IMR-90 (cell line): Measurements from ENCODE around the gene PDXDC1.
"Not testable (repeated sequence)": the region's sequence is repeated elsewhere in the genome, so short reads cannot be mapped to it uniquely, and the experiment has no call there.

Experiments
- POLR2A ChIP-seq: IDR thresholded peaks from 2 replicates; pipeline ENCODE4 v1.6.1; 2012; ENCODE audit warnings: mild to moderate bottlenecking, low read depth, low read length
- RAD21 ChIP-seq: IDR thresholded peaks from 2 replicates; pipeline ENCODE4 v1.6.1; 2012; ENCODE audit warnings: low read length, improper control_type of control experiment
- TF ChIP-seq, protein P1 (sequence below): conservative IDR thresholded peaks from 2 replicates; pipeline ENCODE4 v1.5.1; 2012; ENCODE audit warnings: mild to moderate bottlenecking, low read depth, low read length, improper control_type of control experiment
- TF ChIP-seq, protein P2 (sequence below): fragments of 150-350 bp; IDR thresholded peaks from 2 replicates; pipeline ENCODE4 v1.6.1; 2017; ENCODE audit warnings: mild to moderate bottlenecking, antibody characterized with exemption, low read length, low read depth

DNA sequence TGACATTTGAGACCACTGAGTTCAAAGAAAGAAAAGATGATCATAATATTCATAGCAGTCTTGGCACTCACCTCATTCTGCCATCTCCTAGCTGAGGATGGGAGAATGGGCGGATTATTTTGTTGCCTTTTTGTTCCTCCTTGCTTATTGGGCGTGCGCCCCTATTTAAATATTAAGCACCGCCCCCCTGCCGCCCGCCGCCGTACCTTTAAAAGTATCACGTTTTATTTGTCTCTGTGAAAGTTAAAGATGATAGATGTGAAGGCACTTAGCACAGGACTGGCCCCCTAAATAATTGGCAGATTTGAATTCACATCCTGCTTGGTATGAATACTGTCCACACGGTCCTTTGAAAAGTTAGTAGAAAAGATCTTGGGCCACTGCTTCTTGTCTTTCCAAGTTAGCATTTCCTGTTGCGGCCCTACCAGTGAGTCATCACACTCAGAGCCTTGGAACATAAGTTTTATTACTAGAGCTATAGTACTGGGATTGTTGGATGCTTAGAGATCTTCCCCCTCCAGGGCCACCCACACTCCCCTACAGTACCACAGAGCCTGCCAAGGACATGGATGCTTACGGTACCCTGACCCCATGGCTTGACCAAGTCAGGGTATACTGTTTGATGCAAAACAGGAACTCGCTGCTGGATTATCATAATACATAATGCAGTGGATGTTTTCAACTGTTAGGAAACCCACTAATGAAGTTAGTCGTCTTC is 50.6 kb downstream of the PDXDC1 start:
- not testable (repeated sequence) for TF ChIP-seq POLR2A, RAD21
- TF ChIP-seq, protein P1, sequence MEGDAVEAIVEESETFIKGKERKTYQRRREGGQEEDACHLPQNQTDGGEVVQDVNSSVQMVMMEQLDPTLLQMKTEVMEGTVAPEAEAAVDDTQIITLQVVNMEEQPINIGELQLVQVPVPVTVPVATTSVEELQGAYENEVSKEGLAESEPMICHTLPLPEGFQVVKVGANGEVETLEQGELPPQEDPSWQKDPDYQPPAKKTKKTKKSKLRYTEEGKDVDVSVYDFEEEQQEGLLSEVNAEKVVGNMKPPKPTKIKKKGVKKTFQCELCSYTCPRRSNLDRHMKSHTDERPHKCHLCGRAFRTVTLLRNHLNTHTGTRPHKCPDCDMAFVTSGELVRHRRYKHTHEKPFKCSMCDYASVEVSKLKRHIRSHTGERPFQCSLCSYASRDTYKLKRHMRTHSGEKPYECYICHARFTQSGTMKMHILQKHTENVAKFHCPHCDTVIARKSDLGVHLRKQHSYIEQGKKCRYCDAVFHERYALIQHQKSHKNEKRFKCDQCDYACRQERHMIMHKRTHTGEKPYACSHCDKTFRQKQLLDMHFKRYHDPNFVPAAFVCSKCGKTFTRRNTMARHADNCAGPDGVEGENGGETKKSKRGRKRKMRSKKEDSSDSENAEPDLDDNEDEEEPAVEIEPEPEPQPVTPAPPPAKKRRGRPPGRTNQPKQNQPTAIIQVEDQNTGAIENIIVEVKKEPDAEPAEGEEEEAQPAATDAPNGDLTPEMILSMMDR, result not testable (repeated sequence)
- TF ChIP-seq, protein P2, sequence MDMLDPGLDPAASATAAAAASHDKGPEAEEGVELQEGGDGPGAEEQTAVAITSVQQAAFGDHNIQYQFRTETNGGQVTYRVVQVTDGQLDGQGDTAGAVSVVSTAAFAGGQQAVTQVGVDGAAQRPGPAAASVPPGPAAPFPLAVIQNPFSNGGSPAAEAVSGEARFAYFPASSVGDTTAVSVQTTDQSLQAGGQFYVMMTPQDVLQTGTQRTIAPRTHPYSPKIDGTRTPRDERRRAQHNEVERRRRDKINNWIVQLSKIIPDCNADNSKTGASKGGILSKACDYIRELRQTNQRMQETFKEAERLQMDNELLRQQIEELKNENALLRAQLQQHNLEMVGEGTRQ, result not testable (repeated sequence)
